C4-2B (cell line): ENCODE data around the gene ZNF195.
"Not testable (repeated sequence)": the region's sequence is repeated elsewhere in the genome, so short reads cannot be mapped to it uniquely, and the experiment has no call there.

Experiments used
- H3K27ac ChIP-seq: fragments of 450-650 bp; 2 replicates; pipeline ENCODE4 v1.5.1; 2017
- ZFX ChIP-seq: fragments of 450-650 bp; IDR thresholded peaks from 2 replicates; pipeline ENCODE4 v1.6.1; 2017
- TF ChIP-seq, protein P1 (sequence below): fragments of 450-650 bp; conservative IDR thresholded peaks from 2 replicates; pipeline ENCODE4 v1.5.1; 2017; ENCODE audit warnings: mild to moderate bottlenecking

Gene ZNF195

DNA sequence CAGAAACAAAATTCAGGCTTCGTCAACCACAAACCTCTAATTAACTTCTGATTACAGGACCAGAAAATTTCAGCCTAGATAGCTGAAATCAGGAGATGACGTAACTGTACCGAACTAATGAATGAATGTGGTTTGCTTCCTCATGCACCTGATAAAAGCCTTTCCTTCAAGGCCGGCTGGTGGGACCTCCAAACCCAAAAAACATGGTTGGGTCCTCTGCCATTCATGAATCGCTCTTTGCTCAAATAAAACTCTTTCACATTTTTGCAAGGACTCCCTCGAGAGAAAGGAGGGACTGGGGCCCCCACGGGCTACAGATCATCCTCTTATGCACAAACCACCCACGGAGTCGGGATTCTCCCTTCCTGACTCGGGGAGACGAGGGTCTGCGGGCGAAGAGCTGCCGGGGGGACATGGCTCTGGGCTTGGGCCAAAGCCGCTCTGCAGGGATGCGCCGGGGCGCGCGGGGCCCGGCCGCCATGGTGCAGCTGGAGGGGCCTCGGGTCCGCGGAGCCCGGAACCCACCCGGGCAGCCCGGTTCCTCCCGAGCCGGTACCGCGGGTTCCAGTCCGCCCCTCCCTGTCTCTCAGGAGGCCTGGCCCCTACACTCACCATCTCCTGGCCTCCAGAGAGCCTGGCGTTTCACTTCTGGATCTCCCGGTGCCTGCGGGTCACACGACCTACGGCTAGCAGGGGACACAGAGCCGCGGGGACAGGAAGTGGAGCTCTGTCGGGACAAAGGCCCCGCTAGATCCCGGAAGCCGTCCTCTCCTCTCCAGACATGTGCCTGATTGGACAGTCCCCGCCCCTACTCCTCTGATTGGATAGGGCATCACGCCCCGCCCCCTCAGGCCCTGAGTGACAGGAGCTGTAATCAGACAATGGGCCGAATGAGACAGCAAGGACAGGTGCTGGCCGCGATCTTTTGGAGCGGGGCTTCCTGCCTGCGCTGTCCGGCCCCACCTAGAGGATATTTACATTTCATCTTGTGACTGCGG is at the start of gene ZNF195:
TSS of gene ZNF195 (minus strand) at position 721 of the 998 bp plus-strand sequence. CDS start at position 615, 106 bp downstream.
- peak within 1 kb of the TSS; percentile 91 for H3K27ac ChIP-seq
- TF ChIP-seq ZFX, result peak; percentile 95
- TF ChIP-seq, protein P1, sequence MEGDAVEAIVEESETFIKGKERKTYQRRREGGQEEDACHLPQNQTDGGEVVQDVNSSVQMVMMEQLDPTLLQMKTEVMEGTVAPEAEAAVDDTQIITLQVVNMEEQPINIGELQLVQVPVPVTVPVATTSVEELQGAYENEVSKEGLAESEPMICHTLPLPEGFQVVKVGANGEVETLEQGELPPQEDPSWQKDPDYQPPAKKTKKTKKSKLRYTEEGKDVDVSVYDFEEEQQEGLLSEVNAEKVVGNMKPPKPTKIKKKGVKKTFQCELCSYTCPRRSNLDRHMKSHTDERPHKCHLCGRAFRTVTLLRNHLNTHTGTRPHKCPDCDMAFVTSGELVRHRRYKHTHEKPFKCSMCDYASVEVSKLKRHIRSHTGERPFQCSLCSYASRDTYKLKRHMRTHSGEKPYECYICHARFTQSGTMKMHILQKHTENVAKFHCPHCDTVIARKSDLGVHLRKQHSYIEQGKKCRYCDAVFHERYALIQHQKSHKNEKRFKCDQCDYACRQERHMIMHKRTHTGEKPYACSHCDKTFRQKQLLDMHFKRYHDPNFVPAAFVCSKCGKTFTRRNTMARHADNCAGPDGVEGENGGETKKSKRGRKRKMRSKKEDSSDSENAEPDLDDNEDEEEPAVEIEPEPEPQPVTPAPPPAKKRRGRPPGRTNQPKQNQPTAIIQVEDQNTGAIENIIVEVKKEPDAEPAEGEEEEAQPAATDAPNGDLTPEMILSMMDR, result no peak

DNA sequence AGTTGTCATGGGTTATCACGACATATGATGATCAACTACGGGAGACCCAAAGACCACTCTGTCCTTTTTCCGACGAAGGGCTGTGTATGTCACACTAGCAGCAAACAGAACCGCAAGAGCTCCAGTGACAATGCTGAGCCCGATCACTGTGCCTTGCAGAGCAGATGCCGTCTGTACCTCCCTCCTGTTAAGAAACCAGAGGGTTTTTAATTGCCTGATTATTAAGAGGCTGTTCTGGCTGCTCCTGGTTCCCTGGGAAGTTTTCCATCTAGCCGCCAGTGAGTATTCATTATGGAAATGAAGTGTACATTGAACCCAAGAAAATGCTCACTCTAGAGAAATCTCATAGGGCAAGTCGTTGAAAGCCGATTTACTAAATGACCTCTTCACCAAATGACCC is 49.1 kb upstream of the ZNF195 start:
- H3K27ac ChIP-seq, result not testable (repeated sequence)

DNA sequence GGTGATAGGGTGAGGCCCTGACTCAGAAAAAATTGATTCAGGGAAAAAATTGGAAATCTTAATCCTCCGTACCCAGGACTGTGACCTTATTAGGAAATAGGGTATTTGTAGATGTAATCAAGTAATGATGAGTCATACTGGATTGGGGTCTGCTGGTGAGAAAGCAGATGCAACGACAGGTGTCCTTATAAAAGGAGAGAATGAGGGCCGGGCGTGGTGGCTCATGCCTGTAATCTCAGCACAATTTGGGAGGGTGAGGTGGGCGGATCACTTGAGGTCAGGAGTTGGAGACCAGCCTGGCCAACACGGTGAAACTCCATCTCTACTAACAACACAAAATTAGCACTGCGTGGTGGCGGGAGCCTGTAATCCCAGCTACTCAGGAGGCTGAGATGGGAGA is 47.6 kb upstream of the ZNF195 start:
- H3K27ac ChIP-seq, result not testable (repeated sequence)

DNA sequence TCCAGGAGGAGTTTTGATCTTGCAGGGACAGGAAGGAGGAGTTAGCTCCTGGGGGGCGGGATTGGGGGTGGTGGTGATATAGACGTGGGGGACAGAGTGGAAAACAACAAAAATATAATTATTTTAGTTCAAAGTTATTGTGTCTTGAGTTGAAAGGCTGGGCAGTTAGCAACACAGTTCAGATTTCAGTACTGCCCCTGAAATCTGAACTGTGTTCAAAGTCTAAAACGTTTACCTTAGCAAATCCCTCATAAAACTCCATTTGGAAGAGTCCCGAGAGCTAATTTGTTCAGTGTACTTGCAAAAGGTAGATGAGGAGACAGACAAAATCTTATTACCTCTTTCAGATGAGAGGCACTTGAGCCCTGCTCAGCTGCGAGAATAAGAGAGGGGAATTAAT is 45.0 kb upstream of the ZNF195 start:
- H3K27ac ChIP-seq, result peak overlapping the region; percentile 40

DNA sequence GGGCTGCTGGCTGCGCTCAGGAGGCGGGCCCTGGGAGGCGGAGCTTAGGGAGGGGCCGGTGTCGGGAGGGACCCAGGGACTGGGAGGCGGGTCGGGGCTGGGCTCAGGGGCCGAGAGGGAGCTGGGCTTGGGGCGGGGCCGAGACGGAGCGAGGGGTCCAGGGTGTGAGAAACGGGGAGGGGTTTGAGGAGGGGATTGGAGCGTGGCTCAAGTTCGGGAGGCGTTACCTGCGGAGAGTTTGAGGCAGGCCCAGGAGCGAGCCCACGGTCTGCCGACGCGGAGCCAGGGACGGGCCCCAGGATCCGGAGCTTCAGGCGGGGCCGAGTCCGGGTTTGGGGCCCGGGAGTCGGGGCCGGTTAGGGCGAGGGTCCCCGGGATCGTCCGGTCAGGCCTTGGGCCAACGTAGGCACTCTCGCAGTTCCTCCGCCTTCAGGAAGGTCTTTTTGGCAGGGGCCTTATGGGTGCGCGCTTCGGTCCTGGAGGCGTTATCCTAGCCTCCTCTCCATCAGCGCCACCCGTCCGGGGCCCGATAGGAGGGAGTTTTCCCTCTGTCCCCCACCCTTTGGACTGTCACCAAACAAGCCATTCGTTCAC is 44.3 kb upstream of the ZNF195 start:
- peak overlapping the region; percentile 40 for H3K27ac ChIP-seq

DNA sequence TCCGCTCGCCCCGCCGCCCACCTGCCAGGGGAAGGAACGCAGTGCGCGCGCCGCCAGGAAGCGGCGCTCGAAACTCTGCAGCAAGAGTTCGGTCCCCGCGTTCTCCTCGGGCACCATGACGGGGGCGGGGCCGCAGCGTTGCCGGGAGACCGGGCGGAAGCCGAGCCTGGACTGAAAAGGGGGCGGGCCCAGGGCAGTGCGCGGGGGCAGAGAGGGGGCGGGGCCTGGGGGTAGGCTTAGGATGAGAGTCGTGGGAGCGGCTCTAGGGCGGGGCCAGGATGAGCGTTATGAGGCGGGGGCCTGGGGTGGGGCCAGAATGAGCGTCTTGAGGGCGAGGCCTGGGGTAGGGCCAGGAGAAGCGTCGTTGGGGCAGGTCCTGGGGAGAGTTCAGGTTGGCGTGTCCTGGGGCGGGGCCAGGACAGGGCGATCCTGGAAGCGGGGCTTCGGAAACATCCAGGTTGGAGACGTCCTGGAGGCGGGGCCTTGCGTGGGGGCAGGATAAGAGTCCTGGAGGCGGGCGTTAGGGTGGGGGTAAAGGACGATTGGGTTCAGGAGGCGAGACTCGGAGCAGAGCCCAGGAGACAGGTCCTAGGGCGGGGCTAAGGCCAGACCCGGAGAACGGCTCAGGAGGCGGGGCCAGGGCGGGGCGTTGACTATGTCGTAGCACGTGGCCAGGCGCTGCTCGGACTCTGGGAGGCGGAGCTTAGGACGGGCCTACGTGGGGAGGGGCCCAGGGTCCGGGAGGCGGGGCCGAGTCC is 43.6 kb upstream of the ZNF195 start:
- H3K27ac ChIP-seq, result peak overlapping the region; percentile 74

DNA sequence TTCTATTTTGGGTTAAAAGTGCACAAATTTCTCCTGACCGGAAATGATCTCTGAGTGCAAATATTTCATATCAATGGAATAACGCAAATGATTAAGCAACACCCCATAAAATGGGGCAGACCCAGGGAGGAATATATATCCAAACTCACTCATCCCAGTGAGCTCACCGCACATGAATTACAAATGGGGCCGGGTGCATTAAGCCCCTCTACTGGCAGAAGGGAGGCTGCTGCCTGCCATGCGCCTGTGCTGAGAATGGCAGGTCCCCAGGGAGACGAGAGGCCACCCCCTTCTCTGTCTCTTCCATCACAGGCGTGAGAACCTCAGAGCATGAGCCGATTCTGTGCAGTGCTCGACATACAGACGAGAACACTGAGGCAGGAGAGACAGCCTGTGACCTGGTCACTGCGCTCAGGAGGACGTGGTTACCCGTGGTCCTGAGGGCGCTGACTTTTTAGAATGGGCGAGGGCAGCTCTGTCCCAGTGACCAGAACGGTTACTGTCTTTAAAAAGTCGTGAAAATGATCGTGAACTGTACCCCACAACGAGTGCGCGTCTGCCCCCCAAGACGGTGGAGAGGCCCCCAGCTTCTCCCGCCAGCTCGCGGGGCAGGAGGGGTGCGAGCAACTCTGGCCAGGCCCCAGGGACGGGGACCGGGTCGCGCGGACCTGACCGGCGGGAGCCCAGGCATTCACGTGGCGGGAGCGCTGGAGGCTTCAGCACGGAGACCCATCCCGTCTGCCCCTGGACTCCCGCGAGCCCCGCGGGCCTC is 42.8 kb upstream of the ZNF195 start:
- peak overlapping the region; percentile 74 for H3K27ac ChIP-seq

DNA sequence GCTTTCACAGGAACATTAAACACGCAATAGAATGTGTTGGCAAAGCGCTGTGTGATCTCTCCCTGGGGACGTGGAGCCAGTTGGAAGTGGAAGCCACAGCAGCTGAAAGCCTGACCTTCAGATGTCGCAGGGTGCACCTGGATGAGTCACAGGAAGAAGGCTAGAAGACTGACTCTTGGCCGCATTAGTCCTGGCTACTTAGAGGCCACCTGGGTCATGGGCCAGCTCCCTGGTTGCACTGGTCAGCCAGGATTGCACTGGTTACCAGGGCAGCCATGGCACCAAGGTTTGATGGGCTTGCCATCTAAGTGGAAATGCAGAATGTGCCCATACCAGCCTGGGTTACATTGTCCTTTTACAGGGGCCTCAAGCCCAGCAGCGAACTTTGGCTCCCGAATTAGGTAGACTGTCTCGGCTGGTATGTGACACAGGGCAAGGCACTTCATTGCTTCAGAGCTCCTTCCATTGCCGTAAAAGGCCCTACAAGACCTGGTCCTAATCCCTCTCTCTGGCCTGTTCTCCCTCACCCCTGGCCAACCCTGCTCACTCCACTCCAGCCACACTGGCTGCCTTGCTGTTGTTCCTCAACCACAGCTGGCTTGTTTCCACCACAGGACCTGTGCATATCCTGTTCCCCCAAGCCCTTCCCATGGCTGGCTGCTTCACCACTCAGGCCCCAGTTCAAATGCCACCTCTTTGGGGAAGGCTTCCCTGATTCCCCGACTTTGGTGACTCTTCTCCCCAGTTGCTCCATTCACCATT is 41.5 kb upstream of the ZNF195 start:
- H3K27ac ChIP-seq, result not testable (repeated sequence)

DNA sequence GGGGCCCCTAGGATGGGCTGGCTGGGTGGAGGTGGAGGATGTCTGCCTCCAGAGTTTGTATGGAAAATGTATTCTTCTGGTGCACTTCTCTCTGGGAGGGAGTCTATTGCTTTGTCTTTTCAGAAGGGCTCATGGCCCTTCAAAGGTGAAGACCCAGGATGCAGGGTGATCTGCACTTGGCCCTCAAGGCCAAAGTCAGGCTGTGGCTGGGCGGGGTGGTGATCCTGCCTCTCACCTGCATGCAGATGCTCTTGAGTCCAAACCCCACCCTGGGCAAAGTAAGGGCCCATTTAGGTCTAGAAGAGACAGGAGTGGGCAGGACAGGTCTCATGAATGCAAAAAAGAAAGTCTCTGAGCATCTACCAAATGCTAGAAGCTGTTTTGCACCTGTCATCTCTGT is 40.5 kb upstream of the ZNF195 start:
- not testable (repeated sequence) for H3K27ac ChIP-seq

DNA sequence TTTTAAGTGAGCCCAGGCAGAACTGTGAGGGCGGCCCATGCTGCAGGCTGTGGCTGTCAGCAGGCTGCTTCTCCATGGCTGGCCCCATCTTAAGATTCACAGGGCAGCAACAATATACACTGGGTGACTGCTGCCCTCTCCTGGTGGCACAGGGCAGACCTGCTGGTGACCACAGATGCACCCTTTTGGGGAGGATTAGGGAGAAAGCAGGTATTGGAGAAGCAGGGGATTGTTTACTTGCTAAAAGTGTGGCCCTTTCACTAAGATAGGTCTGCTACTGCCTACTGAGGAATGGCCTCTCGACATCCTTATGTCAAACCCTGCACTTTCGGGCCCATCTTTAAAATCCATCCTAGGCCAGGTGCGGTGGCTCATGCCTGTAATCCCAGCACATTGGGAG is 38.1 kb upstream of the ZNF195 start:
- TF ChIP-seq, protein P1, result peak; percentile 69
- H3K27ac ChIP-seq, result not testable (repeated sequence)

DNA sequence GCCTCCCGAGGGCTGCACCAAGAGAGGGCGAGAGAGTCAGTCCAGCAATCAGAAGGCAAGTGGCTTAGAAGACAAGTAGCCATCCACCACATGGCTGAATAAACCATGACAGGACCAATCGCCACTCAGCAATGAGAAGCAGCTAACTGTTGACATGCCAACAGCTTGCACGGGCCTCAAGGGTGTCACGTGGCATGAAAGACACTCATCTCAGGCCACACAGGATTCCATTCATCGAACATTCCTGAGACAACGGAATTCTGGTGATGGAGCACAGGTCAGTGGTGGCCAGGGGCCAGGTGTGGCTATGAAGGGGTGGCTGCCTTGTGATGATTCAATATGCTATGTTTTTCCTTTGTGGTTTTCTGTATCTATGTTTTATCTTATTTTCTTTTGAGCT is 36.4 kb upstream of the ZNF195 start:
- not testable (repeated sequence) for H3K27ac ChIP-seq

DNA sequence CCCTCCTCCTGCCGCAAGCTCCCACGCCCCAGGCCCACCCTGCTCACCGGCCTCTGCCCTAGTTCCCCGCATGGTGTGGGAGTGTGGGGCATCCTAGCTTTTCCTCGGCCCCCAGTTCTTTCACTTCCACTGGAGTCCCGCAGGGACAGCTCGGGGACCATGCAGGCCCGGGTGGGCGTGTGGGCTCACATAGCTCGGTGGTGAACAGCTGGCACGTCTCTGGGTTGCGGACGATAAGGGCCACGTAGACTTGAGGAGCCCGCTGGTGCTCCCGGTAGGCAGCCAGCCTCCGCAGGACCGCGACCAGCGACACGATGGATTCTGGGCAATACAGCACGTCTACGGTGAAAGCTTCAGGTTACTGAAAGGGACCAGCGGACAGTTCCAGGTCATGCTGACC is 34.7 kb upstream of the ZNF195 start:
- H3K27ac ChIP-seq, result not testable (repeated sequence)
